ENCODE measurements around the gene OR10T2. TPM values are rescaled to one million over a fixed set of nuclear protein-coding genes. Genes with fewer than 3 reads are reported as not detected.
"Not testable (repeated sequence)": the region's sequence is repeated elsewhere in the genome, so short reads cannot be mapped to it uniquely, and the experiment has no call there.

Gene OR10T2
- total RNA-seq (not detected), total RNA-seq (0 reads per million in 2 donors)

- H3K4me3 Mint-ChIP-seq, result no peak within 1 kb of the TSS
- no peaks in the 10 kb centered on the region for H3K9me3 ChIP-seq (ENCODE audit: control insufficient read depth, low read length, poor library complexity, severe bottlenecking)
- ATAC-seq (no peak), DNase-seq (no peak)
- no peaks in the 10 kb centered on the region for H3K36me3 Mint-ChIP-seq (ENCODE audit: low read depth)
- H3K27me3 Mint-ChIP-seq, result peaks cover 40% of the 10 kb centered on the region
- H3K4me1 Mint-ChIP-seq, result peaks cover 4% of the 10 kb centered on the region
- H3K27ac Mint-ChIP-seq, result peak within 1 kb of the TSS; percentile 3
Measured at GRCh38 chr1:158398818-158399514, at the start of gene OR10T2. TSS of gene OR10T2 (minus strand) at chr1:158399466. CDS start at chr1:158399466, 0 bp downstream.

- H3K4me3 Mint-ChIP-seq, result no peak overlapping the region
- no peaks in the 10 kb centered on the region for H3K9me3 ChIP-seq (ENCODE audit: control insufficient read depth, low read length, poor library complexity, severe bottlenecking)
- no peak overlapping the region for H3K27ac Mint-ChIP-seq
- H3K36me3 Mint-ChIP-seq (ENCODE audit: low read depth), result peaks cover 4% of the 10 kb centered on the region
- peaks cover 23% of the 10 kb centered on the region for H3K27me3 Mint-ChIP-seq
- no peak for DNase-seq
- no peaks in the 10 kb centered on the region for H3K4me1 Mint-ChIP-seq
- ATAC-seq, result no peak
Measured at GRCh38 chr1:158445376-158445775, 46.1 kb upstream of the OR10T2 start.

GRCh38 chr1:158434741-158435140 is 35.5 kb upstream of the OR10T2 start:
- DNase-seq, result no peak
- H3K9me3 ChIP-seq (ENCODE audit: control insufficient read depth, low read length, poor library complexity, severe bottlenecking), result no peaks in the 10 kb centered on the region
- ATAC-seq, result no peak
- H3K27me3 Mint-ChIP-seq, result peaks cover 38% of the 10 kb centered on the region
- H3K4me1 Mint-ChIP-seq, result no peaks in the 10 kb centered on the region
- H3K36me3 Mint-ChIP-seq (ENCODE audit: low read depth), result peaks cover 3% of the 10 kb centered on the region
- H3K27ac Mint-ChIP-seq, result no peak overlapping the region
- no peak overlapping the region for H3K4me3 Mint-ChIP-seq

- H3K36me3 Mint-ChIP-seq (ENCODE audit: low read depth); DNase-seq; H3K4me3 Mint-ChIP-seq; ATAC-seq; H3K27ac Mint-ChIP-seq; H3K9me3 ChIP-seq (ENCODE audit: control insufficient read depth, low read length, poor library complexity, severe bottlenecking); H3K4me1 Mint-ChIP-seq: not testable (repeated sequence)
- H3K27me3 Mint-ChIP-seq, result peaks cover 27% of the 10 kb centered on the region
Measured at GRCh38 chr1:158430163-158430562, 30.9 kb upstream of the OR10T2 start.

GRCh38 chr1:158426137-158426536 is 26.9 kb upstream of the OR10T2 start, which contains the start of gene OR10K2:
TSS of gene OR10K2 (minus strand) at chr1:158426237. CDS start at chr1:158420866, 5,371 bp downstream.
- Mint-ChIP-seq H3K4me1 (no peaks in the 10 kb centered on the region), H3K4me3 (no peak within 1 kb of the TSS), H3K36me3 (ENCODE audit: low read depth) (no peaks in the 10 kb centered on the region), H3K27me3 (peaks cover 16% of the 10 kb centered on the region), H3K27ac (no peak within 1 kb of the TSS)
- ATAC-seq, result no peak
- H3K9me3 ChIP-seq (ENCODE audit: control insufficient read depth, low read length, poor library complexity, severe bottlenecking), result no peaks in the 10 kb centered on the region
- no peak for DNase-seq

GRCh38 chr1:158425027-158425426 is 25.8 kb upstream of the OR10T2 start:
- Mint-ChIP-seq H3K4me1 (no peaks in the 10 kb centered on the region), H3K36me3 (ENCODE audit: low read depth) (no peaks in the 10 kb centered on the region), H3K27me3 (peaks cover 22% of the 10 kb centered on the region), H3K4me3 (no peak overlapping the region), H3K27ac (no peak overlapping the region)
- ATAC-seq, result no peak
- H3K9me3 ChIP-seq (ENCODE audit: control insufficient read depth, low read length, poor library complexity, severe bottlenecking), result no peaks in the 10 kb centered on the region
- DNase-seq, result no peak

- H3K4me3 Mint-ChIP-seq, result no peak overlapping the region
- peaks cover 22% of the 10 kb centered on the region for H3K27me3 Mint-ChIP-seq
- DNase-seq, result no peak
- H3K27ac Mint-ChIP-seq, result no peak overlapping the region
- ATAC-seq, result no peak
- peaks cover 2% of the 10 kb centered on the region for H3K4me1 Mint-ChIP-seq
- no peaks in the 10 kb centered on the region for H3K9me3 ChIP-seq (ENCODE audit: control insufficient read depth, low read length, poor library complexity, severe bottlenecking)
- H3K36me3 Mint-ChIP-seq (ENCODE audit: low read depth), result no peaks in the 10 kb centered on the region
Measured at GRCh38 chr1:158422212-158422611, 22.9 kb upstream of the OR10T2 start.

- no peaks in the 10 kb centered on the region for H3K36me3 Mint-ChIP-seq (ENCODE audit: low read depth)
- no peaks in the 10 kb centered on the region for H3K9me3 ChIP-seq (ENCODE audit: control insufficient read depth, low read length, poor library complexity, severe bottlenecking)
- ATAC-seq (no peak), DNase-seq (no peak)
- H3K4me1 Mint-ChIP-seq, result peaks cover 2% of the 10 kb centered on the region
- no peak overlapping the region for H3K4me3 Mint-ChIP-seq
- peaks cover 43% of the 10 kb centered on the region for H3K27me3 Mint-ChIP-seq
- H3K27ac Mint-ChIP-seq, result no peak overlapping the region
Measured at GRCh38 chr1:158417586-158417985, 18.3 kb upstream of the OR10T2 start.

GRCh38 chr1:158414651-158415345 is 15.5 kb upstream of the OR10T2 start:
- H3K27ac Mint-ChIP-seq, result no peak overlapping the region
- H3K4me3 Mint-ChIP-seq, result no peak overlapping the region
- no peaks in the 10 kb centered on the region for H3K36me3 Mint-ChIP-seq (ENCODE audit: low read depth)
- peaks cover 2% of the 10 kb centered on the region for H3K4me1 Mint-ChIP-seq
- H3K9me3 ChIP-seq (ENCODE audit: control insufficient read depth, low read length, poor library complexity, severe bottlenecking), result no peaks in the 10 kb centered on the region
- DNase-seq, result no peak
- ATAC-seq, result no peak
- H3K27me3 Mint-ChIP-seq, result peaks cover 23% of the 10 kb centered on the region

GRCh38 chr1:158407092-158407491 is 7.8 kb upstream of the OR10T2 start:
- Mint-ChIP-seq H3K4me1 (no peaks in the 10 kb centered on the region), H3K27me3 (peaks cover 29% of the 10 kb centered on the region), H3K27ac (no peak overlapping the region), H3K4me3 (no peak overlapping the region), H3K36me3 (ENCODE audit: low read depth) (no peaks in the 10 kb centered on the region)
- H3K9me3 ChIP-seq (ENCODE audit: control insufficient read depth, low read length, poor library complexity, severe bottlenecking), result no peaks in the 10 kb centered on the region
- ATAC-seq (no peak), DNase-seq (no peak)

- Mint-ChIP-seq H3K4me3 (no peak overlapping the region), H3K4me1 (peaks cover 4% of the 10 kb centered on the region), H3K27me3 (peaks cover 43% of the 10 kb centered on the region), H3K27ac (no peak overlapping the region), H3K36me3 (ENCODE audit: low read depth) (no peaks in the 10 kb centered on the region)
- ATAC-seq (no peak), DNase-seq (no peak)
- H3K9me3 ChIP-seq (ENCODE audit: control insufficient read depth, low read length, poor library complexity, severe bottlenecking), result no peaks in the 10 kb centered on the region
Measured at GRCh38 chr1:158400871-158401270, 1.6 kb upstream of the OR10T2 start.

- H3K36me3 Mint-ChIP-seq (ENCODE audit: low read depth), result no peaks in the 10 kb centered on the region
- no peaks in the 10 kb centered on the region for H3K9me3 ChIP-seq (ENCODE audit: control insufficient read depth, low read length, poor library complexity, severe bottlenecking)
- ATAC-seq (no peak), DNase-seq (no peak)
- H3K27ac Mint-ChIP-seq, result no peak overlapping the region
- H3K4me3 Mint-ChIP-seq, result no peak overlapping the region
- peaks cover 4% of the 10 kb centered on the region for H3K4me1 Mint-ChIP-seq
- H3K27me3 Mint-ChIP-seq, result peaks cover 31% of the 10 kb centered on the region
Measured at GRCh38 chr1:158396646-158397045, 2.6 kb downstream of the OR10T2 start.

GRCh38 chr1:158393476-158393875 is 5.8 kb downstream of the OR10T2 start:
- Mint-ChIP-seq H3K27ac (no peak overlapping the region), H3K4me3 (no peak overlapping the region), H3K27me3 (peaks cover 23% of the 10 kb centered on the region), H3K36me3 (ENCODE audit: low read depth) (no peaks in the 10 kb centered on the region), H3K4me1 (no peaks in the 10 kb centered on the region)
- H3K9me3 ChIP-seq (ENCODE audit: control insufficient read depth, low read length, poor library complexity, severe bottlenecking), result no peaks in the 10 kb centered on the region
- ATAC-seq (no peak), DNase-seq (no peak)

- H3K9me3 ChIP-seq (ENCODE audit: control insufficient read depth, low read length, poor library complexity, severe bottlenecking), result no peaks in the 10 kb centered on the region
- ATAC-seq (no peak), DNase-seq (no peak)
- Mint-ChIP-seq H3K4me1 (no peaks in the 10 kb centered on the region), H3K36me3 (ENCODE audit: low read depth) (no peaks in the 10 kb centered on the region), H3K4me3 (no peak overlapping the region), H3K27ac (no peak overlapping the region), H3K27me3 (peaks cover 20% of the 10 kb centered on the region)
Measured at GRCh38 chr1:158391099-158391498, 8.2 kb downstream of the OR10T2 start.
